ENCODE results near the gene ANKRD24. TPM values are rescaled to one million over a fixed set of nuclear protein-coding genes. Genes with fewer than 3 reads are reported as not detected.

ANKRD24 gene
- total and polyA plus RNA-seq, 2 donors (not counting 3 experiments of a cell fraction or from before 2014, with no cell fraction given): 0.07 to 0.27 TPM

DNA sequence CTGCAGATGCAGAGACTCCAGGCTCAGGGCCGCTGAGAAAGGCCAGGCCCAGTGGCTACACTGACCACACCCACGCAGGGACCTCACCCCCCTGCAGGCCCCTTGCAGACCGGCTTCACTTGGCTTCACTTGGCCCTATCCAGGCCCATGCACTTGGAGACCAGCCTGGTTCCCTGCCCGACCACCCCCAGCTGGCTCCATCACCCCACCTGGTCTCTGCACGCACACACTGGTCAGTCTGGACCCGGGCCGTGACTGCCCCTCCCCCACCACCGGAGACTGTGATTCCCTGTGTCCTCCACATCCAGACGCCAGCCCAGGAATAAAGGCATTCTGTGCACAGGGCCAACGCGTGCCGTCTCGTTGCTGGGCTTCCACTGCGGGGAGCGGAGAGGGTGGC, 42.0 kb downstream of the ANKRD24 start:
- POLR2A ChIA-PET: no interaction called here
- intact Hi-C loops (cut with micrococcal nuclease) (no loop called here), dilution Hi-C loops (cut with MboI; ENCODE audit: extremely low pct_ligation_motif_present, low sequenced_read_pairs) (no loop called here)
- no peaks in the 10 kb centered on the region for H3K9me1 ChIP-seq (replicated peaks; ENCODE audit: control insufficient read depth, extremely low read depth, insufficient read depth, low read length)
- H3K4me2 ChIP-seq (ENCODE audit: insufficient read depth, low read length): no peak overlapping the region
- no peak for TF ChIP-seq JUN (IDR thresholded peaks at IDR 0.05; ENCODE audit: borderline replicate concordance, insufficient read depth, insufficient read length, low read depth)
- no peak for TF ChIP-seq MYC (IDR thresholded peaks at IDR 0.05; ENCODE audit: low read depth, low read length)
- TF ChIP-seq, protein P1, sequence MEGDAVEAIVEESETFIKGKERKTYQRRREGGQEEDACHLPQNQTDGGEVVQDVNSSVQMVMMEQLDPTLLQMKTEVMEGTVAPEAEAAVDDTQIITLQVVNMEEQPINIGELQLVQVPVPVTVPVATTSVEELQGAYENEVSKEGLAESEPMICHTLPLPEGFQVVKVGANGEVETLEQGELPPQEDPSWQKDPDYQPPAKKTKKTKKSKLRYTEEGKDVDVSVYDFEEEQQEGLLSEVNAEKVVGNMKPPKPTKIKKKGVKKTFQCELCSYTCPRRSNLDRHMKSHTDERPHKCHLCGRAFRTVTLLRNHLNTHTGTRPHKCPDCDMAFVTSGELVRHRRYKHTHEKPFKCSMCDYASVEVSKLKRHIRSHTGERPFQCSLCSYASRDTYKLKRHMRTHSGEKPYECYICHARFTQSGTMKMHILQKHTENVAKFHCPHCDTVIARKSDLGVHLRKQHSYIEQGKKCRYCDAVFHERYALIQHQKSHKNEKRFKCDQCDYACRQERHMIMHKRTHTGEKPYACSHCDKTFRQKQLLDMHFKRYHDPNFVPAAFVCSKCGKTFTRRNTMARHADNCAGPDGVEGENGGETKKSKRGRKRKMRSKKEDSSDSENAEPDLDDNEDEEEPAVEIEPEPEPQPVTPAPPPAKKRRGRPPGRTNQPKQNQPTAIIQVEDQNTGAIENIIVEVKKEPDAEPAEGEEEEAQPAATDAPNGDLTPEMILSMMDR (IDR thresholded peaks at IDR 0.05; ENCODE audit: extremely low read depth in 1 of 2, insufficient read depth in 1 of 2, low read depth in 1 of 2, low read length in 2 of 2): no peak
- no peak for TF ChIP-seq GATA2 (IDR thresholded peaks at IDR 0.05; ENCODE audit: insufficient read depth, insufficient read length, low read depth, low read length)
- TF ChIP-seq, protein P2, sequence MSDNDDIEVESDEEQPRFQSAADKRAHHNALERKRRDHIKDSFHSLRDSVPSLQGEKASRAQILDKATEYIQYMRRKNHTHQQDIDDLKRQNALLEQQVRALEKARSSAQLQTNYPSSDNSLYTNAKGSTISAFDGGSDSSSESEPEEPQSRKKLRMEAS (IDR thresholded peaks at IDR 0.05; ENCODE audit: insufficient read depth, insufficient read length): no peak
- no peak for TF ChIP-seq POLR2AphosphoS5 (IDR thresholded peaks at IDR 0.05; ENCODE audit: insufficient read depth, low read depth, low read length)
- no peak for TF ChIP-seq POLR2A (IDR thresholded peaks at IDR 0.05; ENCODE audit: low read depth, low read length)
- no peak for TF ChIP-seq FOS (IDR thresholded peaks at IDR 0.05; ENCODE audit: borderline replicate concordance, insufficient read depth, low read length)
- H3K4me3 ChIP-seq (replicated peaks in 1 of 3; ENCODE audit: insufficient read depth in 1 of 3, low read depth in 1 of 3, low read length in 3 of 3): no peak overlapping the region
- no peaks in the 10 kb centered on the region for H4K20me1 ChIP-seq (replicated peaks; ENCODE audit: control insufficient read depth, extremely low read depth, insufficient read depth, low read length)
- no peak overlapping the region for H3K9ac ChIP-seq (replicated peaks; ENCODE audit: extremely low read depth, insufficient read depth, low read length)
- no peaks in the 10 kb centered on the region for H3K4me1 ChIP-seq (ENCODE audit: control insufficient read depth, extremely low read depth, insufficient read depth, low read length)
- no peak overlapping the region for H2AFZ ChIP-seq (ENCODE audit: low read depth, low read length)
- no peaks in the 10 kb centered on the region for H3K9me3 ChIP-seq (replicated peaks; ENCODE audit: control insufficient read depth, insufficient read depth, low read length)
- BruUV-seq (replicated peaks): no TSS peak
- no peaks in the 10 kb centered on the region for H3K79me2 ChIP-seq (ENCODE audit: control insufficient read depth, insufficient read depth, low read length)
- H3K27ac ChIP-seq (ENCODE audit: insufficient read depth, low read depth, low read length): no peak overlapping the region
- FAIRE-seq (no peak), DNase-seq (ENCODE audit: low read depth, low spot score) (no peak)
- H3K36me3 ChIP-seq (ENCODE audit: control insufficient read depth in 2 of 2, extremely low read depth in 1 of 2, insufficient read depth in 2 of 2, low read length in 2 of 2): no peaks in the 10 kb centered on the region
- H3K27me3 ChIP-seq (ENCODE audit: control insufficient read depth in 2 of 2, insufficient read depth in 2 of 2, low read length in 2 of 2): peaks cover 0 to 5% of the 10 kb centered on the region in 2 experiments
- CTCF ChIA-PET: no interaction called here
